ENCODE results near the gene MARCOL. TPM values are rescaled to one million over a fixed set of nuclear protein-coding genes. Genes with fewer than 3 reads are reported as not detected.

MARCOL gene
- polyA plus RNA-seq, 1 of the 3 experiments (the other 2 are of a cell fraction): not detected

- Histone ChIP-seq H3K27me3 (ENCODE audit: insufficient read depth) (no peaks in the 10 kb centered on the region), H3K4me1 (ENCODE audit: control insufficient read depth in 1 of 2, insufficient read depth in 2 of 2, low read depth in 1 of 2, low read length in 1 of 2) (no peaks in the 10 kb centered on the region), H3K4me3 (ENCODE audit: low read depth in 2 of 2, low read length in 1 of 2) (no peak overlapping the region), H3K4me2 (no peak overlapping the region), H3K9me2 (no peaks in the 10 kb centered on the region), H2AFZ (ENCODE audit: low read depth) (no peak overlapping the region), H3K36me3 (replicated peaks in 1 of 2; ENCODE audit: control insufficient read depth in 1 of 2, insufficient read depth in 2 of 2, low read length in 1 of 2) (no peaks in the 10 kb centered on the region), H3F3A (replicated peaks; ENCODE audit: insufficient read depth) (no peaks in the 10 kb centered on the region), H3K27ac (ENCODE audit: low read depth in 2 of 2, low read length in 1 of 2) (no peak overlapping the region), H4K20me1 (ENCODE audit: insufficient read depth) (no peaks in the 10 kb centered on the region), H3K79me2 (ENCODE audit: insufficient read depth) (no peaks in the 10 kb centered on the region), H3K9me3 (no peaks in the 10 kb centered on the region), H3K9ac (no peak overlapping the region)
- ChIA-PET POLR2A (no interaction called here), CTCF (interaction anchor here (1.2 kb wide), 1 partner anchor 31 kb away, joined by 3 read pairs; no protein-coding TSS in a partner anchor)
- WGBS (ENCODE audit: low lambda C conversion rate): 9% methylated on average over 2 of the region's 2 CpGs
- DNase-seq: no peak
- no peak for TF ChIP-seq POLR2AphosphoS5 (IDR thresholded peaks at IDR 0.05; ENCODE audit: low read depth, low read length)
- no peak for TF ChIP-seq JUND (IDR thresholded peaks at IDR 0.05)
- no peak for TF ChIP-seq USF2 (IDR thresholded peaks at IDR 0.05; ENCODE audit: borderline replicate concordance, low read depth, low read length)
- no peak for TF ChIP-seq CTCF (IDR thresholded peaks at IDR 0.05)
- no peak for TF ChIP-seq FOSL2 (IDR thresholded peaks at IDR 0.05; ENCODE audit: borderline replicate concordance, low read depth)
- no peak for TF ChIP-seq GABPA (IDR thresholded peaks at IDR 0.05; ENCODE audit: low read depth)
- no peak for TF ChIP-seq USF1 (IDR thresholded peaks at IDR 0.05; ENCODE audit: borderline replicate concordance, low read depth)
- TF ChIP-seq RCOR1 (IDR thresholded peaks at IDR 0.05; ENCODE audit: low read length): no peak
- TF ChIP-seq TEAD4 (IDR thresholded peaks at IDR 0.05; ENCODE audit: borderline replicate concordance, insufficient read depth): no peak
- TF ChIP-seq ZBTB33 (IDR thresholded peaks at IDR 0.05; ENCODE audit: borderline replicate concordance, low read depth): no peak
- TF ChIP-seq RXRA (IDR thresholded peaks at IDR 0.05; ENCODE audit: borderline replicate concordance, low read depth): no peak
Observed at GRCh38 chr5:148259288-148259687, 21.0 kb downstream of the MARCOL start.

GRCh38 chr5:148261221-148261620, 22.9 kb downstream of the MARCOL start:
- no peak overlapping the region for H3K27ac ChIP-seq (ENCODE audit: low read depth in 2 of 2, low read length in 1 of 2)
- H3K4me1 ChIP-seq (ENCODE audit: control insufficient read depth in 1 of 2, insufficient read depth in 2 of 2, low read depth in 1 of 2, low read length in 1 of 2): no peaks in the 10 kb centered on the region
- H3F3A ChIP-seq (replicated peaks; ENCODE audit: insufficient read depth): no peaks in the 10 kb centered on the region
- no peak overlapping the region for H3K4me3 ChIP-seq (ENCODE audit: low read depth in 2 of 2, low read length in 1 of 2)
- no peak for DNase-seq
- H3K27me3 ChIP-seq (ENCODE audit: insufficient read depth): no peaks in the 10 kb centered on the region
- TF ChIP-seq RAD21 (IDR thresholded peaks at IDR 0.05; ENCODE audit: low read length): no peak
- TF ChIP-seq FOXJ3 (CRISPR knock-in tag; IDR thresholded peaks at IDR 0.05): no peak
- no peak for TF ChIP-seq TCF12 (IDR thresholded peaks at IDR 0.05)
- no peak for TF ChIP-seq FOXM1 (IDR thresholded peaks at IDR 0.05; ENCODE audit: low read depth)
- no peak for TF ChIP-seq NFIC (IDR thresholded peaks at IDR 0.05; ENCODE audit: borderline replicate concordance)
- TF ChIP-seq TEAD4 (IDR thresholded peaks at IDR 0.05; ENCODE audit: borderline replicate concordance, insufficient read depth): no peak
- no peak for TF ChIP-seq RFX5 (IDR thresholded peaks at IDR 0.05; ENCODE audit: low read length)
- no peak for TF ChIP-seq ZBTB33 (IDR thresholded peaks at IDR 0.05; ENCODE audit: borderline replicate concordance, low read depth)
- no peak for TF ChIP-seq CTCF (IDR thresholded peaks at IDR 0.05)
- no peak for TF ChIP-seq RXRA (IDR thresholded peaks at IDR 0.05; ENCODE audit: borderline replicate concordance, low read depth)
- no peak for TF ChIP-seq CHD2 (IDR thresholded peaks at IDR 0.05; ENCODE audit: low read length, partially characterized antibody)
- H3K9me3 ChIP-seq: no peaks in the 10 kb centered on the region
- POLR2A ChIA-PET: no interaction called here
- H3K79me2 ChIP-seq (ENCODE audit: insufficient read depth): no peaks in the 10 kb centered on the region
- H2AFZ ChIP-seq (ENCODE audit: low read depth): no peak overlapping the region
- H4K20me1 ChIP-seq (ENCODE audit: insufficient read depth): no peaks in the 10 kb centered on the region
- no peaks in the 10 kb centered on the region for H3K36me3 ChIP-seq (replicated peaks in 1 of 2; ENCODE audit: control insufficient read depth in 1 of 2, insufficient read depth in 2 of 2, low read length in 1 of 2)
- H3K4me2 ChIP-seq: no peak overlapping the region
- no peaks in the 10 kb centered on the region for H3K9me2 ChIP-seq
- no peak overlapping the region for H3K9ac ChIP-seq
- CTCF ChIA-PET: interaction anchor here (1.4 kb wide), 1 partner anchor 470 kb away, joined by 5 read pairs; no protein-coding TSS in a partner anchor
